Neuronal stem cell (in vitro differentiated cells): ENCODE measurements around the gene PPP6C.

ENCODE experiments used
- DNase-seq: peaks from one replicate; pipeline ENCODE4 v3.0.0-alpha.2; 2013; ENCODE audit warnings: low spot score
- H2AFZ ChIP-seq: one replicate; pipeline ENCODE4 v1.6.1; 2013; ENCODE audit warnings: mild to moderate bottlenecking, low read length, inconsistent platforms
- H2AK5ac ChIP-seq: 2 replicates; pipeline ENCODE4 v1.6.1; 2013; ENCODE audit warnings: low read depth, mild to moderate bottlenecking, inconsistent platforms, low read length, moderate library complexity, mixed read lengths
- H2BK120ac ChIP-seq: 2 replicates; pipeline ENCODE4 v1.6.1; 2013; ENCODE audit warnings: low read depth, mild to moderate bottlenecking, inconsistent platforms, low read length, moderate library complexity, mixed read lengths
- H2BK12ac ChIP-seq: one replicate; pipeline ENCODE4 v1.6.1; 2013; ENCODE audit warnings: low read length, inconsistent platforms
- H2BK15ac ChIP-seq: 2 replicates; pipeline ENCODE4 v1.6.1; 2013; ENCODE audit warnings: mild to moderate bottlenecking, low read length, inconsistent platforms, mixed read lengths
- H2BK5ac ChIP-seq: one replicate; pipeline ENCODE4 v1.6.1; 2013; ENCODE audit warnings: inconsistent platforms, mild to moderate bottlenecking, low read length, moderate library complexity
- H3K14ac ChIP-seq: one replicate; pipeline ENCODE4 v1.6.1; 2013; ENCODE audit warnings: low read length, inconsistent platforms
- H3K18ac ChIP-seq: 2 replicates; pipeline ENCODE4 v1.6.1; 2013; ENCODE audit warnings: low read length, inconsistent platforms
- H3K23ac ChIP-seq: 2 replicates; pipeline ENCODE4 v1.6.1; 2013; ENCODE audit warnings: low read depth, mild to moderate bottlenecking, mixed read lengths, low read length, inconsistent platforms; ENCODE audit not compliant: poor library complexity
- H3K27ac ChIP-seq: replicated peaks from 3 replicates; pipeline ENCODE4 v1.5.1; 2013; ENCODE audit warnings: low read length, inconsistent platforms
- H3K27me3 ChIP-seq, 3 experiments: 2 replicates each; pipeline ENCODE4 v1.6.1; 2013; ENCODE audit warnings: low read length in 3 of 3, mild to moderate bottlenecking in 2 of 3, inconsistent platforms in 1 of 3, low read depth in 1 of 3, mixed read lengths in 1 of 3, moderate library complexity in 1 of 3; ENCODE audit not compliant: control insufficient read depth in 3 of 3, insufficient read depth in 3 of 3
- H3K36me3 ChIP-seq, 2 donors: replicated peaks in 1 of 2; 2 replicates each; pipeline ENCODE4 v1.6.1; 2013; ENCODE audit warnings: low read length in 2 of 2; ENCODE audit not compliant: control insufficient read depth in 2 of 2, insufficient read depth in 2 of 2
- H3K4ac ChIP-seq: 2 replicates; pipeline ENCODE4 v1.6.1; 2013; ENCODE audit warnings: inconsistent platforms, mild to moderate bottlenecking, low read length, moderate library complexity
- H3K4me1 ChIP-seq, 2 donors: 1 replicate in 1 of 2; 2 replicates in 1 of 2; pipeline ENCODE4 v1.6.1; 2013; ENCODE audit warnings: low read length in 2 of 2, low read depth in 1 of 2; ENCODE audit not compliant: control insufficient read depth in 2 of 2, insufficient read depth in 1 of 2
- H3K4me2 ChIP-seq: one replicate; pipeline ENCODE4 v1.6.1; 2013; ENCODE audit warnings: mild to moderate bottlenecking, low read length, inconsistent platforms; ENCODE audit not compliant: insufficient read depth, poor library complexity, severe bottlenecking
- H3K4me3 ChIP-seq, 2 donors: 2 replicates each; pipeline ENCODE4 v1.5.1; 2013; ENCODE audit warnings: low read length in 2 of 2, mild to moderate bottlenecking in 2 of 2, inconsistent platforms in 1 of 2, moderate library complexity in 1 of 2
- H3K79me1 ChIP-seq: one replicate; pipeline ENCODE4 v1.6.1; 2013; ENCODE audit warnings: low read depth, mild to moderate bottlenecking, inconsistent platforms, low read length, moderate library complexity
- H3K9ac ChIP-seq: one replicate; pipeline ENCODE4 v1.6.1; 2013; ENCODE audit warnings: mild to moderate bottlenecking, low read depth, low read length, inconsistent platforms; ENCODE audit not compliant: poor library complexity
- H3K9me3 ChIP-seq, 2 donors: replicated peaks in 1 of 2; 2 replicates each; pipeline versions ENCODE3 to v1.6.1; 2013; ENCODE audit warnings: low read length in 2 of 2, mild to moderate bottlenecking in 2 of 2, inconsistent platforms in 1 of 2, low read depth in 1 of 2, mixed read lengths in 1 of 2, moderate library complexity in 1 of 2; ENCODE audit not compliant: control insufficient read depth in 2 of 2, insufficient read depth in 1 of 2
- H4K8ac ChIP-seq: one replicate; pipeline ENCODE4 v1.6.1; 2013; ENCODE audit warnings: low read depth, mild to moderate bottlenecking, inconsistent platforms, low read length, moderate library complexity
- H4K91ac ChIP-seq: one replicate; pipeline ENCODE4 v1.6.1; 2013; ENCODE audit warnings: low read length, low read depth, mild to moderate bottlenecking, inconsistent platforms; ENCODE audit not compliant: poor library complexity
- WGBS, 2 donors: extraction: QIAGEN DNeasy Blood & Tissue Kit; methylation state at CpG; one replicate each; pipeline ENCODE4 v1.1.7; 2013; ENCODE audit warnings: missing lambda C conversion rate in 2 of 2, mixed read lengths in 1 of 2; ENCODE audit not compliant: insufficient read length in 2 of 2, insufficient replicate concordance in 1 of 2; ENCODE audit errors: extremely low coverage in 2 of 2; 5-methylcytosine and 5-hydroxymethylcytosine counted together

The PPP6C gene

DNA sequence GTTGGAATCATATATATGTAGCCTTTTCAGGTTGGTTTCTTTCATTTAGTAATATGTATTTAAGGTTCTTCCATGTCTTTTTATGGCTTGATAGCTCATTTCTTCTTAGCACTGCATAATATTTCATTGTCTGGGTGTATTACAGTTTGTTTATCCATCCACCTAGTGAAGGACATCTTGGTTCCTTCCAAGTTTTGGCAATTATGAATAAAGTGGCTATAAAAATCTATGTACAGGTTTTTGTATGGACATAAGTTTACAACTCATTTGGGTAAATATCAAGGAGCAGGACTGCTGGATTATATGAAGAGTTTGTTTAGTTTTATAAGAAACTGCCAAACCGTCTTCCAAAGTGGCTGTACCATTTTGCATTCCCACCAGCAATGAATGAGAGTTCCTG is 11.7 kb downstream of the PPP6C start:
- Histone ChIP-seq H3K23ac (no peak overlapping the region), H2AFZ (no peak overlapping the region), H2BK120ac (no peak overlapping the region), H2BK15ac (no peak overlapping the region), H3K9me3 (peaks cover 0 to 7% of the 10 kb centered on the region in 2 donors), H2AK5ac (no peak overlapping the region), H3K14ac (no peak overlapping the region), H4K91ac (no peak overlapping the region), H3K27ac (no peak overlapping the region), H4K8ac (no peak overlapping the region), H3K4me1 (no peaks in the 10 kb centered on the region), H3K4ac (no peak overlapping the region), H3K36me3 (peaks cover 0 to 21% of the 10 kb centered on the region in 2 donors), H3K18ac (no peak overlapping the region), H3K4me2 (no peak overlapping the region), H3K9ac (no peak overlapping the region), H3K4me3 (no peak overlapping the region), H2BK12ac (no peak overlapping the region), H3K27me3 (no peaks in the 10 kb centered on the region), H3K79me1 (peaks cover 2% of the 10 kb centered on the region), H2BK5ac (no peak overlapping the region)
- DNase-seq: no peak
- WGBS, 2 donors: no CpG with 5 or more reads among the region's 1 CpG

DNA sequence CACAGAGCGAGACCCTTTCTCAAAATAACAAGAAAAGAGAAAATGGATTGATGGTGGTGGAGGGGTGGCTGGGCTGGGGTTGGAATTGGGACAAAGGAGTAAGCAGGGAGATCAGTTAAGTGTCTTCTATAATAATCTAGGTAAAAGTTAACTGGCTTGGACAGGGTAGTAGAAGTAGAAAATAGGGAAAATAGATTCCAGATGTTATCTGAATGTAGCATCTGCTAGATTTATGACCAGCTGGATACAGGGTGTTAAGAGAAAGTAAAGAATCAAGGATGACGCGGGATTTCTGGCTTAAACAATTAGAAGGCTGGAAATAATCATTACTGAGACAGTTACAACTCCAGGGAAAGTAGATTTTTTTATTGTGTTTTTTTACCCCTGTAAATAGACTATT is 13.0 kb downstream of the PPP6C start:
- no peak overlapping the region for H3K9ac ChIP-seq
- H3K4ac ChIP-seq: no peak overlapping the region
- H3K4me1 ChIP-seq: no peaks in the 10 kb centered on the region
- no peak overlapping the region for H3K23ac ChIP-seq
- no peak overlapping the region for H3K27ac ChIP-seq
- peaks cover 2% of the 10 kb centered on the region for H3K79me1 ChIP-seq
- no peak overlapping the region for H2BK12ac ChIP-seq
- H2BK15ac ChIP-seq: no peak overlapping the region
- no peak overlapping the region for H3K14ac ChIP-seq
- H2BK120ac ChIP-seq: no peak overlapping the region
- peaks cover 0 to 25% of the 10 kb centered on the region in 2 donors for H3K36me3 ChIP-seq
- H3K4me3 ChIP-seq: no peak overlapping the region
- H4K8ac ChIP-seq: no peak overlapping the region
- no peak overlapping the region for H3K18ac ChIP-seq
- no peak overlapping the region for H4K91ac ChIP-seq
- no peak overlapping the region for H2AK5ac ChIP-seq
- peaks cover 0 to 7% of the 10 kb centered on the region in 2 donors for H3K9me3 ChIP-seq
- no CpG with 5 or more reads among the region's 3 CpGs for WGBS, 2 donors
- DNase-seq: no peak
- no peak overlapping the region for H3K4me2 ChIP-seq
- H2BK5ac ChIP-seq: no peak overlapping the region
- H2AFZ ChIP-seq: no peak overlapping the region
- no peaks in the 10 kb centered on the region for H3K27me3 ChIP-seq

DNA sequence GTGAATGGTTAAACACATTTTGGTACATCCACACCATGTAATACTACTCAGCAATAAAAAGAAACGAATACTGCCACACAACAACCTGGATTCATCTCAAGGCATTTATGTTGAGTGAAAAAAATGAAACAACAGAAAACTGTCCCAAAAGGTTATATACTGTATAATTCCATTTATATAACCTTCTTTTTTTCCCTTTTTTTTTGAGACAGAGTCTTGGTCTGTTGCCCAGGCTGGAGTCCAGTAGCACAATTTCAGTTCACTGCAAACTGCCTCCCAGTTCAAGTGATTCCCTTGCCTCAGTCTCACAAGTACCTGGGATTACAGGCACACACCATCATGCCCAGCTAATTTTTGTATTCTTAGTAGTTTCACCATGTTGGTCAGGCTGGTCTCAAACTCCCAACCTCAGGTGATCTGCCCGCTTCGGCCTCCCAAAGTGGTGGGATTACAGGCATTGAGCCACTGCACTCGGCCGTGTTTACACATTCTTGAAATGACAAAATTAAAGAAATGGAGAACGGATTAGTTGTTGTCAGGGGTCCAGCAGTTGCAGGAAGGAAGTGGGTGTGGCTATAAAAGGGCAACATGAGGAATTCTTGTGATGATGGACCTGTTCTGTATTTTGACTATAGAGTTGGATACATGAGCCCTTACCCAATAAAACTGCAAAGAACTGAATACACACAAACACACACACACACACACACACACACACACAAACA is 17.4 kb downstream of the PPP6C start:
- H2AK5ac ChIP-seq: no peak overlapping the region
- H2BK5ac ChIP-seq: no peak overlapping the region
- H2BK12ac ChIP-seq: no peak overlapping the region
- H4K8ac ChIP-seq: no peak overlapping the region
- H3K4me2 ChIP-seq: no peak overlapping the region
- H3K36me3 ChIP-seq: peaks cover 3 to 43% of the 10 kb centered on the region in 2 donors
- no peak overlapping the region for H3K4me3 ChIP-seq
- H3K27me3 ChIP-seq: no peaks in the 10 kb centered on the region
- H2BK120ac ChIP-seq: no peak overlapping the region
- H3K18ac ChIP-seq: no peak overlapping the region
- H3K27ac ChIP-seq: no peak overlapping the region
- H3K23ac ChIP-seq: no peak overlapping the region
- H3K4ac ChIP-seq: no peak overlapping the region
- no peak overlapping the region for H2BK15ac ChIP-seq
- no peak for DNase-seq
- no peaks in the 10 kb centered on the region for H3K9me3 ChIP-seq
- no CpG with 5 or more reads among the region's 6 CpGs for WGBS, 2 donors
- H2AFZ ChIP-seq: no peak overlapping the region
- H3K4me1 ChIP-seq: no peaks in the 10 kb centered on the region
- no peak overlapping the region for H3K9ac ChIP-seq
- no peak overlapping the region for H4K91ac ChIP-seq
- H3K14ac ChIP-seq: no peak overlapping the region
- H3K79me1 ChIP-seq: peaks cover 2% of the 10 kb centered on the region

DNA sequence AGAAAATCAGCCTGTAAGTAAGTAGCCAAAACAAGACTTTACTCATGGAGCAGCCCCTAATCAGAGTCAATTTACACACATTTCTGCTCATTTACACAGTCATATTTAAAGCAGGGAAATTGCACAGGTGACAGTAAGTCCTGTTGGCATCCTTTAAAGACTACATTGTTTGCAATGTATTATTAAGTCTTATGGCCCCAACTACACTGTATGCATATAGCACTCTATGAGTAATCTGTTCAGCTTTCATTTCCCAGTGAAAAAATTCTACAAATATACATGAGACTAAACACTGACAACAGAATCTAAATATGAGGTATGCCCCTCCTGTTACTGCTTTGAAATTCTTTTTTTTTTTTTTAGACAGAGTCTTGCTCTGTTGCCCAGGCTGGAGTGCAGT is 19.7 kb downstream of the PPP6C start:
- H3K9me3 ChIP-seq: no peaks in the 10 kb centered on the region
- no peak overlapping the region for H3K9ac ChIP-seq
- no peak overlapping the region for H3K14ac ChIP-seq
- H3K4me1 ChIP-seq: no peaks in the 10 kb centered on the region
- peaks cover 3 to 59% of the 10 kb centered on the region in 2 donors for H3K36me3 ChIP-seq
- H2BK15ac ChIP-seq: no peak overlapping the region
- no peak overlapping the region for H4K91ac ChIP-seq
- H3K4me2 ChIP-seq: no peak overlapping the region
- no peak overlapping the region for H2BK5ac ChIP-seq
- no peak overlapping the region for H3K23ac ChIP-seq
- H3K18ac ChIP-seq: no peak overlapping the region
- H2AFZ ChIP-seq: no peak overlapping the region
- H4K8ac ChIP-seq: no peak overlapping the region
- no peak overlapping the region for H3K4ac ChIP-seq
- no peak overlapping the region for H3K27ac ChIP-seq
- H2BK120ac ChIP-seq: no peak overlapping the region
- no peak for DNase-seq
- H2AK5ac ChIP-seq: no peak overlapping the region
- no peak overlapping the region for H3K4me3 ChIP-seq
- H3K79me1 ChIP-seq: no peaks in the 10 kb centered on the region
- H2BK12ac ChIP-seq: no peak overlapping the region
- no peaks in the 10 kb centered on the region for H3K27me3 ChIP-seq
